Lower leg skin (tissue), 4 donors: Measurements from ENCODE around the gene CSMD2. TPM values are rescaled to one million over a fixed set of nuclear protein-coding genes. Genes with fewer than 3 reads are reported as not detected.

Experiments
- DNase-seq, 2 donors: peaks; one replicate each; pipeline ENCODE4 v3.0.0-alpha.2; 2019; ENCODE audit warnings: low spot score in 2 of 2
- H3K4me3 ChIP-seq: fragments of 200-600 bp; sonication (generic); 2 replicates; pipeline ENCODE4 v1.5.1; 2017; ENCODE audit warnings: mild to moderate bottlenecking, low read depth; ENCODE audit not compliant: poor library complexity, severe bottlenecking
- CTCF ChIP-seq, 3 donors: fragments of 450-650 bp; IDR thresholded peaks; one replicate each; pipeline ENCODE4 v1.5.1; 2016; ENCODE audit warnings: antibody characterized with exemption in 3 of 3, mild to moderate bottlenecking in 3 of 3, moderate library complexity in 2 of 3
- POLR2A ChIP-seq, 2 donors: fragments of 450-650 bp; IDR thresholded peaks; one replicate each; pipeline ENCODE4 v1.6.1; 2016 to 2017; ENCODE audit warnings: antibody characterized with exemption in 2 of 2, mild to moderate bottlenecking in 1 of 2, moderate library complexity in 1 of 2
- WGBS, 2 donors: methylation state at CpG; one replicate each; pipeline ENCODE4 v1.1.5; 2018; 5-methylcytosine and 5-hydroxymethylcytosine counted together
- intact Hi-C: fragments of 100-400 bp; cut with DNase I; formaldehyde crosslinking; loops from one replicate; pipeline ENCODE4 v1.15.0; 2023; ENCODE audit warnings: low total_unique reads
- total RNA-seq, 4 donors: library from RNA; depleted of rRNA; stranded (reverse); fragments of >200 nt; gene quantifications; one replicate each; pipeline ENCODE4 v1.1.0, GENCODE V29; 2016

The CSMD2 gene
- total RNA-seq, 4 donors from 2014 or later: 0.11 to 1.0 TPM; not detected in 2

GRCh38 chr1:33641104-33641830 lies 523.8 kb downstream of the CSMD2 start:
- TF ChIP-seq CTCF (IDR thresholded peaks at IDR 0.05) (no peak), POLR2A (IDR thresholded peaks at IDR 0.05) (no peak)
- intact Hi-C loops: no loop called here
- DNase-seq: no peak
- H3K4me3 ChIP-seq: no peak overlapping the region
- 67 to 81% methylated on average over 5 of the region's 5 CpGs for WGBS, 2 donors

GRCh38 chr1:33640114-33640660 lies 524.8 kb downstream of the CSMD2 start:
- 56 to 66% methylated on average over 3 of the region's 3 CpGs for WGBS, 2 donors
- TF ChIP-seq POLR2A (IDR thresholded peaks at IDR 0.05) (no peak), CTCF (IDR thresholded peaks at IDR 0.05) (no peak)
- intact Hi-C loops: no loop called here
- peak in 1 of 2 donors; percentile 12 for DNase-seq
- no peak overlapping the region for H3K4me3 ChIP-seq

- H3K4me3 ChIP-seq: no peak overlapping the region
- WGBS, 2 donors: 90 to 96% methylated on average over 7 of the region's 7 CpGs
- intact Hi-C loops: no loop called here
- DNase-seq: peak in 1 of 2 donors; percentile 68
- TF ChIP-seq POLR2A (IDR thresholded peaks at IDR 0.05) (no peak), CTCF (IDR thresholded peaks at IDR 0.05) (no peak)
Measured at GRCh38 chr1:33637846-33638440, 527.1 kb downstream of the CSMD2 start.

GRCh38 chr1:33636209-33636608 lies 528.8 kb downstream of the CSMD2 start:
- 92 to 93% methylated on average over 14 of the region's 14 CpGs for WGBS, 2 donors
- peak in 1 of 2 donors; percentile 61 for DNase-seq
- H3K4me3 ChIP-seq: no peak overlapping the region
- TF ChIP-seq CTCF (IDR thresholded peaks at IDR 0.05) (no peak), POLR2A (IDR thresholded peaks at IDR 0.05) (no peak)
- intact Hi-C loops: no loop called here

GRCh38 chr1:33635336-33636012 lies 529.6 kb downstream of the CSMD2 start:
- no peak overlapping the region for H3K4me3 ChIP-seq
- intact Hi-C loops: no loop called here
- no peak for TF ChIP-seq CTCF (IDR thresholded peaks at IDR 0.05)
- TF ChIP-seq POLR2A (IDR thresholded peaks at IDR 0.05): no peak
- WGBS, 2 donors: 52 to 60% methylated on average over 7 of the region's 7 CpGs
- peak in 1 of 2 donors; percentile 61 for DNase-seq
